ENCODE data around the gene ZNF474.

DNA sequence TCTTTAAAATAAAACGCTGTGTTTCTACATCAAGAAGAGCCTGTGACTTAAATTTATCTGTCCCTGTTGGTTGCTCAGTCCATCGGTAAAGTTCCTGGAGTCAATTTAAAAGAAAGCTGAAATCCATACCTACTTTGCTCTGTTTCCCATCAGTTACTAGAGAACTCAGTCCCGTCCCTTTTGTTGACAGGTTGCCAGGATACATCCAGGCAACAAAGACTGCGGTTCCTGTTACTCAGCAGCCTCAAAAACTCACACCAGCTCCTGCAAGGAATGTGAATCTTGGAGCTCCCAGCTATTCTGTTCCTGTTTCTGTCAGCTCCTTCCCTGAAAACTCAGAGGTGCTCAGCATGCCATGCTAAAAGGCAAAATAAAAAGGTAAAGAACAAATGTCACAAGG is at the start of gene ZNF474:
- TF ChIP-seq POLR2A (IDR thresholded peaks at IDR 0.05) (no peak), POLR2AphosphoS5 (IDR thresholded peaks at IDR 0.05) (no peak)
